Peyer's patch (tissue), 4 donors: ENCODE data around the gene VSIG10.

Experiments used
- POLR2A ChIP-seq, 2 donors: fragments of 450-650 bp; IDR thresholded peaks; one replicate each; pipeline ENCODE4 v1.5.1; 2017; ENCODE audit warnings: antibody characterized with exemption in 2 of 2, mild to moderate bottlenecking in 2 of 2, moderate library complexity in 2 of 2
- TF ChIP-seq, protein P1 (sequence below), 6 experiments: fragments of 450-650 bp in 4 of 6; fragments of 200-600 bp in 2 of 6; sonication (generic) in 1 of 6; IDR thresholded peaks; one replicate each; pipeline ENCODE4 v1.5.1; 2017 to 2019; ENCODE audit warnings: antibody characterized with exemption in 6 of 6, mild to moderate bottlenecking in 3 of 6, moderate library complexity in 1 of 6

DNA sequence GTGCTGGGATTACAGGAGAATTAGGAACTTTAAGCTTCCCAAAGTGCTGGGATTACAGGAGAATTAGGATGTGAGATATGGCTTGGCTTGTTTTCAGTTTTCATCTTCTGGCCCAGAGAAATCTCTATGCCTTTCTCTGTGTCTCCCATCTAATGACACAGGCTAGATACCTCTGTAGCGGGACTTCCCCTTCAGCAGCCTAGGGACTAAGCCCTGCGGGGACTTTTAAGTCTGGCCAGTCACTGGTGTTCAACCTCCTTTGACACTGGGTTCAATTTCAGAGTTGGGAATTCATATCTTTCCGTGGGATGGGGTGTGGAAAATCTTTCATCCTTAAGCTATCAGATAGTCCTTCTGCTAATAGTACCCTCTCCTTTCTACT, 81.1 kb downstream of the VSIG10 start:
- TF ChIP-seq, protein P1, sequence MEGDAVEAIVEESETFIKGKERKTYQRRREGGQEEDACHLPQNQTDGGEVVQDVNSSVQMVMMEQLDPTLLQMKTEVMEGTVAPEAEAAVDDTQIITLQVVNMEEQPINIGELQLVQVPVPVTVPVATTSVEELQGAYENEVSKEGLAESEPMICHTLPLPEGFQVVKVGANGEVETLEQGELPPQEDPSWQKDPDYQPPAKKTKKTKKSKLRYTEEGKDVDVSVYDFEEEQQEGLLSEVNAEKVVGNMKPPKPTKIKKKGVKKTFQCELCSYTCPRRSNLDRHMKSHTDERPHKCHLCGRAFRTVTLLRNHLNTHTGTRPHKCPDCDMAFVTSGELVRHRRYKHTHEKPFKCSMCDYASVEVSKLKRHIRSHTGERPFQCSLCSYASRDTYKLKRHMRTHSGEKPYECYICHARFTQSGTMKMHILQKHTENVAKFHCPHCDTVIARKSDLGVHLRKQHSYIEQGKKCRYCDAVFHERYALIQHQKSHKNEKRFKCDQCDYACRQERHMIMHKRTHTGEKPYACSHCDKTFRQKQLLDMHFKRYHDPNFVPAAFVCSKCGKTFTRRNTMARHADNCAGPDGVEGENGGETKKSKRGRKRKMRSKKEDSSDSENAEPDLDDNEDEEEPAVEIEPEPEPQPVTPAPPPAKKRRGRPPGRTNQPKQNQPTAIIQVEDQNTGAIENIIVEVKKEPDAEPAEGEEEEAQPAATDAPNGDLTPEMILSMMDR (IDR thresholded peaks at IDR 0.05): no peak
- TF ChIP-seq POLR2A (IDR thresholded peaks at IDR 0.05): no peak
